ENCODE results near the gene BDH1. TPM values are rescaled to one million over a fixed set of nuclear protein-coding genes. Genes with fewer than 3 reads are reported as not detected.
"Not testable (repeated sequence)": the region's sequence is repeated elsewhere in the genome, so short reads cannot be mapped to it uniquely, and the experiment has no call there.

BDH1 gene
- total RNA-seq, 1 donor from 2014 or later = 4.7 TPM

- Mint-ChIP-seq H3K27me3 (ENCODE audit: unreplicated experiment) (no peaks in the 10 kb centered on the region), H3K4me3 (ENCODE audit: unreplicated experiment) (peak overlapping the region; percentile 17), H3K9me3 (ENCODE audit: unreplicated experiment) (no peaks in the 10 kb centered on the region), H3K4me1 (ENCODE audit: unreplicated experiment) (peaks cover 18% of the 10 kb centered on the region), H3K27ac (ENCODE audit: unreplicated experiment) (no peak overlapping the region), H3K36me3 (ENCODE audit: low read depth, unreplicated experiment) (peaks cover 4% of the 10 kb centered on the region)
- TF ChIP-seq CTCF (IDR thresholded peaks at IDR 0.05; ENCODE audit: unreplicated experiment) = no peak
- DNase-seq (ENCODE audit: low spot score) = no peak
Measured at GRCh38 chr3:197592361-197593045, 36.7 kb upstream of the BDH1 start.

DNA sequence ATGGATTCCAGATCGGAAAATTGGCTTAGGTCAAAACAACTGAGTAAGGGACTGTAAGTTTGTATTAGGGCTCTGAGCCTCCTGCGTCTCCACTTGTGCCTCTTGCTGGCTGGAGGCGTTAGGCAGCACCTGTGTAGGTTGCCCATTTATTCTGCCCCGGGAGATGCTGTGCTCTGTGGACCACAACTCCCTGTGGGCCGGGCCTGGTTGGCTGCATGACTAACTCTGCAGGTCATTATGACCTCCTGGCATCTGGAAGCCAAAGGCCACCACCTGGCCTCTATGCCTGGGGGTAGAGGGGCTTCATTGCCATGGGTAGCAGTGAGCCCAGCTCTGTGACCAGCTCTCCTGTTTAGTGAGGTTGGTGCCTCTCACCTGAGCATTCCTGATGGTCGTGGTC, 36.0 kb upstream of the BDH1 start:
- Mint-ChIP-seq H3K4me3 (ENCODE audit: unreplicated experiment) (no peak overlapping the region), H3K4me1 (ENCODE audit: unreplicated experiment) (peaks cover 22% of the 10 kb centered on the region), H3K36me3 (ENCODE audit: low read depth, unreplicated experiment) (peaks cover 4% of the 10 kb centered on the region), H3K9me3 (ENCODE audit: unreplicated experiment) (no peaks in the 10 kb centered on the region), H3K27me3 (ENCODE audit: unreplicated experiment) (no peaks in the 10 kb centered on the region), H3K27ac (ENCODE audit: unreplicated experiment) (no peak overlapping the region)
- TF ChIP-seq CTCF (IDR thresholded peaks at IDR 0.05; ENCODE audit: unreplicated experiment) = no peak
- no peak for DNase-seq (ENCODE audit: low spot score)

DNA sequence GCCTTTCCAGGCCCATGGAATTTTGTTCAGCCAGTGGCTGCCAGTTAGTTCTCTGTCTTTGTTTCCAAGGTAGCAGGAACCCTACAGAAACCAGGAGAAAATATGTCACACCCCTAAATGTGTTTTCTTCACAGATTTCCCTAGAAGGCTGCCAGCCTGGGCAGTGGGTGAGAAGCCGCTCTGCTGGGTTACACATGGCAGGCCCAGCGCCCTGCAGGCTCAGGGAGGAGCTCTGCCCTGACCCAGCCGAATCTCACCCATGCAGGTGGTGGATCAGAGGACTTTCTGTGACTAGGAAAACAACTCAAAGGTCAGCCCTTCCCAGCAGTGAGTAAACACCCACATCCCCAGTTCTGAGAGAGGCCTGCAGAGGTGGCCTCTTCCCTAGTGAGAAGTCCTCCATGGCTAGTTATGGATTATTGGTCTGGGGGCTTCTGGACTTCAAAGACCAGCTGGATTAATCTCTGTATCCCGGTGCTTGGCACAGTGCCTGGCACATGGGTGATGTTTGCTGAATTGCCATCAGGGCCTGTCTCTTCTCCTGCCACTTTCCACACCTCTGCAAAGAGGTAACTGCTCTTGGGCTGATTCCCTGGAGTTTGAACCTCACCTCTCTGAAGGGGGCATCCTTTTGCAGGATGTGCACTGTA, 34.7 kb upstream of the BDH1 start:
- H3K27me3 Mint-ChIP-seq (ENCODE audit: unreplicated experiment) = no peaks in the 10 kb centered on the region
- peaks cover 18% of the 10 kb centered on the region for H3K4me1 Mint-ChIP-seq (ENCODE audit: unreplicated experiment)
- no peak overlapping the region for H3K27ac Mint-ChIP-seq (ENCODE audit: unreplicated experiment)
- no peak for TF ChIP-seq CTCF (IDR thresholded peaks at IDR 0.05; ENCODE audit: unreplicated experiment)
- H3K4me3 Mint-ChIP-seq (ENCODE audit: unreplicated experiment) = no peak overlapping the region
- peaks cover 6% of the 10 kb centered on the region for H3K36me3 Mint-ChIP-seq (ENCODE audit: low read depth, unreplicated experiment)
- no peak for DNase-seq (ENCODE audit: low spot score)
- H3K9me3 Mint-ChIP-seq (ENCODE audit: unreplicated experiment) = no peaks in the 10 kb centered on the region

- Mint-ChIP-seq H3K4me3 (ENCODE audit: unreplicated experiment) (no peak overlapping the region), H3K9me3 (ENCODE audit: unreplicated experiment) (no peaks in the 10 kb centered on the region), H3K4me1 (ENCODE audit: unreplicated experiment) (peaks cover 17% of the 10 kb centered on the region), H3K27ac (ENCODE audit: unreplicated experiment) (no peak overlapping the region), H3K27me3 (ENCODE audit: unreplicated experiment) (no peaks in the 10 kb centered on the region), H3K36me3 (ENCODE audit: low read depth, unreplicated experiment) (peaks cover 12% of the 10 kb centered on the region)
- no peak for DNase-seq (ENCODE audit: low spot score)
- no peak for TF ChIP-seq CTCF (IDR thresholded peaks at IDR 0.05; ENCODE audit: unreplicated experiment)
Measured at GRCh38 chr3:197589545-197589944, 33.8 kb upstream of the BDH1 start.

GRCh38 chr3:197586768-197587167, 31.0 kb upstream of the BDH1 start:
- DNase-seq (ENCODE audit: low spot score); H3K27ac Mint-ChIP-seq (ENCODE audit: unreplicated experiment); H3K9me3 Mint-ChIP-seq (ENCODE audit: unreplicated experiment); H3K4me3 Mint-ChIP-seq (ENCODE audit: unreplicated experiment); H3K4me1 Mint-ChIP-seq (ENCODE audit: unreplicated experiment); H3K36me3 Mint-ChIP-seq (ENCODE audit: low read depth, unreplicated experiment); H3K27me3 Mint-ChIP-seq (ENCODE audit: unreplicated experiment): not testable (repeated sequence)
